NCI-H1436 (cell line): ENCODE measurements around the gene ZNF555.
"Not testable (repeated sequence)": the region's sequence is repeated elsewhere in the genome, so short reads cannot be mapped to it uniquely, and the experiment has no call there.

ENCODE experiments used
- DNase-seq: peaks from one replicate; lab custom pipeline; 2025; lab: John Stamatoyannopoulos, UW

The ZNF555 gene

GRCh38 chr19:2840794-2841791 is at the start of gene ZNF555:
Gene ZNF555 (plus strand): TSS chr19:2841475. CDS start chr19:2841573, 98 bp downstream.
- no peak for DNase-seq

- DNase-seq = no peak
Measured at GRCh38 chr19:2791876-2792275, 49.4 kb upstream of the ZNF555 start.

- not testable (repeated sequence) for DNase-seq
Measured at GRCh38 chr19:2792666-2793065, 48.6 kb upstream of the ZNF555 start.

GRCh38 chr19:2793126-2793525 is 48.1 kb upstream of the ZNF555 start:
- DNase-seq = no peak

- no peak for DNase-seq
Measured at GRCh38 chr19:2793577-2793976, 47.7 kb upstream of the ZNF555 start.

GRCh38 chr19:2795827-2796658 is 45.2 kb upstream of the ZNF555 start:
- DNase-seq = no peak

GRCh38 chr19:2796659-2797266 is 44.5 kb upstream of the ZNF555 start:
- no peak for DNase-seq

GRCh38 chr19:2797280-2797679 is 44.0 kb upstream of the ZNF555 start:
- DNase-seq = no peak

- DNase-seq = no peak
Measured at GRCh38 chr19:2798158-2798685, 43.1 kb upstream of the ZNF555 start.

GRCh38 chr19:2798733-2799132 is 42.5 kb upstream of the ZNF555 start:
- no peak for DNase-seq

GRCh38 chr19:2799273-2800020 is 41.8 kb upstream of the ZNF555 start:
- no peak for DNase-seq

GRCh38 chr19:2800506-2800905 is 40.8 kb upstream of the ZNF555 start:
- DNase-seq = no peak

GRCh38 chr19:2802826-2803225 is 38.4 kb upstream of the ZNF555 start:
- DNase-seq = no peak

- DNase-seq = no peak
Measured at GRCh38 chr19:2803486-2804155, 37.7 kb upstream of the ZNF555 start.

GRCh38 chr19:2804156-2805004 is 36.9 kb upstream of the ZNF555 start:
- DNase-seq = no peak

GRCh38 chr19:2805261-2805900 is 35.9 kb upstream of the ZNF555 start:
- no peak for DNase-seq

GRCh38 chr19:2805991-2806649 is 35.2 kb upstream of the ZNF555 start:
- no peak for DNase-seq

- no peak for DNase-seq
Measured at GRCh38 chr19:2806736-2807378, 34.4 kb upstream of the ZNF555 start.
